SH-SY5Y (cell line): Measurements from ENCODE around the gene FGA.

ENCODE experiments used
- GATA2 ChIP-seq: IDR thresholded peaks from 2 replicates; pipeline ENCODE4 v1.6.1; 2011; ENCODE audit warnings: mild to moderate bottlenecking, low read depth, low read length
- GATA3 ChIP-seq: IDR thresholded peaks from 2 replicates; pipeline ENCODE4 v1.6.1; 2011; ENCODE audit warnings: low read depth, mild to moderate bottlenecking, low read length, moderate library complexity

DNA sequence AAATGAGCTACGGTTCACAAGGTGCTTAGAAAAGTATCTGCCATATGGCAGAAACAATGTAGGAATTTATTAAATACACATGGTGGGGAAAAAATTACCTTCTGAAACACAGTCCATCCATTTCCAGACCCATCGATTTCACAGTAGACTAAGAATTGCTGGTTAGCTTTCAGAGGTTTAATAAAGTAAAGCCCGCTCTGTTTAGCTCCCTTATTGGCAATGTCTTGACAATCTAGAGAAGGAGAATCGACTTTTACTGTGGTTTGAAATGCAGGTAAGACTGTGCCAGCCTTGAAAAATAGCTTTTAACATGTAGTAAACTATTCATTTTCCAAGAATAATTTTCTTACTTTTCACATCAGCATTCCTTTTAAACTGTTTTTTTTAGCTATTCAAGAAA lies 19.0 kb upstream of the FGA start:
- no peak for TF ChIP-seq GATA3
- no peak for TF ChIP-seq GATA2
